HepG2 (cell line): ENCODE data around the gene EXPH5.

Experiments
- CBX2 ChIP-seq, 2 experiments: fragments of 200-600 bp in 1 of 2; sonication (generic); formaldehyde crosslinking in 1 of 2; IDR thresholded peaks; 2 replicates each; pipeline versions ENCODE4 v1.7.0 to v1.8.1; 2018 to 2022; ENCODE audit warnings: low read depth in 2 of 2, low read length in 1 of 2, mild to moderate bottlenecking in 1 of 2, missing genetic modification reagents in 1 of 2
- PRPF4 ChIP-seq: fragments of 200-400 bp; formaldehyde crosslinking; IDR thresholded peaks from 2 replicates; pipeline ENCODE4 v1.6.1; 2016; ENCODE audit warnings: low read length, low read depth; ENCODE audit not compliant: poor library complexity, severe bottlenecking

DNA sequence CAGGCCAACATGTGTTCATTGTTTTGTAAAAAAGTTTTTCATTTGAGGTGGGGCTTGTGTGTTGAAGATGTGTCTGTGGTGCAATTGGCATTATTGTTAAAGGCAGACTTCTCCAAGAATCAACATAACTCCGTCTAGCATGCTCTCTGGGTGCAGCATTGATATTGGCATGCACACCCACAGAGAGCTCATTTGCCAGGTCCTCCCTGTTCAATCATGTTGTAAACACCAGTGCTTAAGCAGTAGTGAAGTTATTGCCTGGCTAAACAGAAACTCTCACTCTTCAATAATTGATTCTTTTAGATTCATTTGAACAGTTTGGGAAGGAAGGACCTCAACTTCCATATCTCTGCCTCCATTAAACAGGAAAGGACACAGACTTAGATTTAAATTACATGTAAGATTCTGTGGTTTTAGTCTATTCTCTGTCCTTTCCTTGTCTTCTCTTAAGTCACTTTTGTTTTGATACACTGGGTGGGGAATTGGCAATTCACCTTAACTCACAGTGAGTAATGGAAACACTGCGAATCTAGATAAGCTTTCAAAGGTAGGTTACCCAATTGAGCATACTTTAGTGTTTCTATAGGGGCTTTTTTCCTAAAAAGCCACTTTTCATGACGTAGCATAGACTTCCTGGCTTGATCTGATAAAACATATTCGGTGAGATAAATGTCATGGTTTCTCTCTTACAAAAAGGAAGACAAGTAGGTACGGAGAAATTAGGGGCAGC is 30.8 kb upstream of the EXPH5 start:
- no peak for TF ChIP-seq PRPF4
- TF ChIP-seq CBX2 (IDR thresholded peaks at IDR 0.05; ENCODE audit: low read depth, low read length), result no peak
- TF ChIP-seq CBX2 (CRISPR knock-in tag; IDR thresholded peaks at IDR 0.05; ENCODE audit: low read depth), result no peak
